ENCODE results near the gene QSOX2. TPM values are rescaled to one million over a fixed set of nuclear protein-coding genes. Genes with fewer than 3 reads are reported as not detected.

QSOX2 gene
- total RNA-seq, 2 experiments from 2014 or later: 14.4 TPM

- H3K4me3 Mint-ChIP-seq: no peak overlapping the region
- intact Hi-C loops (cut with DNase I, micrococcal nuclease): loop anchor here (5.0 to 10.0 kb wide), 4 partner anchors 233 to 342 kb away; partner anchors contain the start of genes UBAC1 (in 2 of the 2), CAMSAP1 (in 1 of the 2) and SEC16A (in 1 of the 2)
- H3K36me3 Mint-ChIP-seq (ENCODE audit: low read depth): peaks cover 7% of the 10 kb centered on the region
Measured at GRCh38 chr9:136248951-136249876, 3.6 kb upstream of the QSOX2 start.

GRCh38 chr9:136247947-136248637 is 2.5 kb upstream of the QSOX2 start:
- Mint-ChIP-seq H3K27ac (no peak overlapping the region), H3K9me3 (no peaks in the 10 kb centered on the region), H3K27me3 (no peaks in the 10 kb centered on the region), H3K4me1 (ENCODE audit: low read depth) (peaks cover 26% of the 10 kb centered on the region), H3K4me3 (no peak overlapping the region), H3K36me3 (ENCODE audit: low read depth) (peaks cover 7% of the 10 kb centered on the region)
- no peak for TF ChIP-seq CTCF (IDR thresholded peaks at IDR 0.05)
- Histone ChIP-seq H3K4me3 (ENCODE audit: low read length) (no peak overlapping the region), H3K9me3 (ENCODE audit: control insufficient read depth in 1 of 2, insufficient read depth in 1 of 2, low read length in 2 of 2) (no peaks in the 10 kb centered on the region), H3K27me3 (ENCODE audit: control insufficient read depth in 1 of 2, insufficient read depth in 2 of 2, low read length in 2 of 2) (no peaks in the 10 kb centered on the region), H3K4me1 (ENCODE audit: insufficient read depth, low read length) (peaks cover 25% of the 10 kb centered on the region), H3K36me3 (ENCODE audit: insufficient read depth, low read length) (no peaks in the 10 kb centered on the region), H3K27ac (ENCODE audit: low read depth in 1 of 2, low read length in 2 of 2) (no peak overlapping the region)
- CTCF ChIA-PET: interaction anchor here (1.8 kb wide), 1 partner anchor 19 kb away, joined by 4 read pairs; no protein-coding TSS in a partner anchor
- no peak for DNase-seq
- intact Hi-C loops (cut with DNase I, micrococcal nuclease): loop anchor here (2.0 to 10.0 kb wide), 5 partner anchors 115 to 341 kb away; partner anchors contain the start of genes UBAC1 (in 2 of the 2), CAMSAP1 (in 1 of the 2), DNLZ (in 1 of the 2) and SEC16A (in 1 of the 2)
- POLR2A ChIA-PET: interaction anchor here (2.5 kb wide), 1 partner anchor 19 kb away, joined by 7 read pairs; no protein-coding TSS in a partner anchor
- no peak for ATAC-seq (ENCODE audit: poor library complexity)

More at GRCh38 chr9:136248951-136249876, 3.6 kb upstream of the QSOX2 start:
- no peaks in the 10 kb centered on the region for H3K9me3 Mint-ChIP-seq
- no peaks in the 10 kb centered on the region for H3K27me3 Mint-ChIP-seq
- no peak for DNase-seq
- Histone ChIP-seq H3K4me1 (ENCODE audit: insufficient read depth, low read length) (peaks cover 14% of the 10 kb centered on the region), H3K27ac (ENCODE audit: low read depth in 1 of 2, low read length in 2 of 2) (no peak overlapping the region), H3K4me3 (ENCODE audit: low read length) (no peak overlapping the region), H3K36me3 (ENCODE audit: insufficient read depth, low read length) (no peaks in the 10 kb centered on the region), H3K27me3 (ENCODE audit: control insufficient read depth in 1 of 2, insufficient read depth in 2 of 2, low read length in 2 of 2) (peaks cover 0 to 3% of the 10 kb centered on the region in 2 experiments), H3K9me3 (ENCODE audit: control insufficient read depth in 1 of 2, insufficient read depth in 1 of 2, low read length in 2 of 2) (no peaks in the 10 kb centered on the region)
- peaks cover 14% of the 10 kb centered on the region for H3K4me1 Mint-ChIP-seq (ENCODE audit: low read depth)
- no peak for ATAC-seq (ENCODE audit: poor library complexity)
- POLR2A ChIA-PET: interaction anchor here (1.2 kb wide), 1 partner anchor 18 kb away, joined by 4 read pairs; no protein-coding TSS in a partner anchor
- CTCF ChIA-PET: no interaction called here
- no peak overlapping the region for H3K27ac Mint-ChIP-seq
- no peak for TF ChIP-seq CTCF (IDR thresholded peaks at IDR 0.05)

GRCh38 chr9:136247551-136247916 is 1.9 kb upstream of the QSOX2 start:
- H3K27me3 Mint-ChIP-seq: no peaks in the 10 kb centered on the region
- Histone ChIP-seq H3K36me3 (ENCODE audit: insufficient read depth, low read length) (no peaks in the 10 kb centered on the region), H3K9me3 (ENCODE audit: control insufficient read depth in 1 of 2, insufficient read depth in 1 of 2, low read length in 2 of 2) (no peaks in the 10 kb centered on the region), H3K27me3 (ENCODE audit: control insufficient read depth in 1 of 2, insufficient read depth in 2 of 2, low read length in 2 of 2) (no peaks in the 10 kb centered on the region), H3K4me3 (ENCODE audit: low read length) (no peak overlapping the region), H3K27ac (ENCODE audit: low read depth in 1 of 2, low read length in 2 of 2) (no peak overlapping the region), H3K4me1 (ENCODE audit: insufficient read depth, low read length) (peaks cover 31% of the 10 kb centered on the region)
- peaks cover 7% of the 10 kb centered on the region for H3K36me3 Mint-ChIP-seq (ENCODE audit: low read depth)
- H3K27ac Mint-ChIP-seq: no peak overlapping the region
- peaks cover 31% of the 10 kb centered on the region for H3K4me1 Mint-ChIP-seq (ENCODE audit: low read depth)
- intact Hi-C loops (cut with DNase I, micrococcal nuclease): loop anchor here (2.0 to 10.0 kb wide), 5 partner anchors 115 to 340 kb away; partner anchors contain the start of genes UBAC1 (in 2 of the 2), CAMSAP1 (in 1 of the 2), DNLZ (in 1 of the 2) and SEC16A (in 1 of the 2)
- no peaks in the 10 kb centered on the region for H3K9me3 Mint-ChIP-seq
- POLR2A ChIA-PET: interaction anchor here (2.5 kb wide), 1 partner anchor 20 kb away, joined by 7 read pairs; no protein-coding TSS in a partner anchor
- no peak for TF ChIP-seq CTCF (IDR thresholded peaks at IDR 0.05)
- CTCF ChIA-PET: interaction anchor here (1.8 kb wide), 1 partner anchor 20 kb away, joined by 4 read pairs; no protein-coding TSS in a partner anchor
- ATAC-seq (ENCODE audit: poor library complexity) (no peak), DNase-seq (no peak)
- H3K4me3 Mint-ChIP-seq: peak overlapping the region; percentile 38
